NCI-H146 (cell line): ENCODE measurements around the gene SLC9A3.

Source experiments
- DNase-seq: peaks from one replicate; lab custom pipeline; 2025; lab: John Stamatoyannopoulos, UW

SLC9A3 gene

DNA sequence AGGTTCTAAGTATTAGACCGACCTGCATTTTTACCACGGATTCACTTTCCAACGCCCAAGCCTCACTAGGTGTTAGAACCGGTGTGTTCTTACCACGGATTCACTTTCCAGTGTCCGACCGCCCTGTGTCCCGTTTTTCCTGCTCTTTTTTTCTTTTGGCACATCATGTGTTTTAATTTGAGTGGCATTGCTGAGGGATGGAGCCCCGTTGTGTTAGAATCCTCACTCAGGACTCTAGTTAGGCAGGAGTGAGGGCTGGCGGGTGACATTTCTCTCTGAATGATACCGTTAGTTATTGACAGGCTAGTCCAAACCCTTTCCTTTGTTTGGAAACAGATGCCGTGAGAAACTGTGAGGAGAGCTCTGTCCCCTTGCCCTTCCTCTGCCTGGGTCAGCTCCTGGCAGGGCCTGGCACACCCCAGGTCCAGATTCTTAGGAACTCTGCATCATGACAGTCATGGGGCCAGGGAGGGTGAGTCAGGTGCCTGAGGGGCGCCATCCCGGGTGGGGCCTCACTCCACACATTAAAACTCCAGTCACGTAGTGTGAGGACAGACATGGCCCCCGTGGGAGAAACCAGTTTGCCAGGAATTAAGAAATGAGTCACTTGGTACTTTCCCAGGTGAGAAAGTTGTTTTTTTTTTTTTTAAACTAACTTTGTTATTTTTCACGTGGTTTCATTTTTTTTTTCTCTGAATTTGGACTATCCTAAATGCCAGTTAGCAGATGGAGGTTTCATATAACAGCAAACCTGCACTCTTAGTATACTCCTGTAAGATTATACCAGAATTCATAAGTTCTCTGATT lies 65.5 kb downstream of the SLC9A3 start:
- DNase-seq: no peak

DNA sequence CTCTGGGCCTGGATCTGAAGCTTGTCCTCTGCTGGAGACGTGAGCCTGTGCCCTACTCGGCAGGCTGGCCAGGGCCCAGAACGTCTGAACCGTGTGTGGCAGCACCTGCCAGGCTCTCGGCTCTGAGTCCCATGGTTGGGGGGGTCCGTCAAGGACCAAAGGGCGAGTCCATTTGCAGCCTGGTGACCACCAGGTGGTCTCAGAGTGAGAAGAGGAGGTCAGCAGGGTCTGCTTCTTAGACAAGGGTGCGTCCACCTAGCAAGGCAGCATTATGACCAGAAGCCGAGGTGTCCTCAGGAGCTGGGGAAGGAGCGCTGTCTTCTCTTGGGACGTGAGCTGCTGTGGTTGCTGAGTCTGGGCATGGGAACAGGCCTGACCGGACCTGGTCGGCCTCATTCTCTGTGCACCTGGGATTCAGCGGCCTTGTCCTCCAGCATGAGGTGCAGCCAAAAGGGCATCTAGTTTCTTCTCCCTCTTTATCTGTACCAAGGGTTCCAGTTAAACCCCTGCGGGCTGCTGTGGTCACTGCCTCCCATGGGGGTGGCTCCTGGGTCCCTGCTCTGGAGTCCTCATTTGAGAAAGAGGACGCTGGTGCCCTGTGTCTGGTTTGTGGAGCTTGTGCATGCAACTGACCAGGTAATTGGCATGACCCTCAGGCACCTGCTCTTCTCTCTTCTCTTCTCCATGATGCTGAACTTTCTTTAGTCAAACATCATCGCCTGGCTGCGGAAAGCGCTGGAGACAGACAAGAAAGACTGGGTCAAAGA lies 66.9 kb downstream of the SLC9A3 start:
- no peak for DNase-seq

DNA sequence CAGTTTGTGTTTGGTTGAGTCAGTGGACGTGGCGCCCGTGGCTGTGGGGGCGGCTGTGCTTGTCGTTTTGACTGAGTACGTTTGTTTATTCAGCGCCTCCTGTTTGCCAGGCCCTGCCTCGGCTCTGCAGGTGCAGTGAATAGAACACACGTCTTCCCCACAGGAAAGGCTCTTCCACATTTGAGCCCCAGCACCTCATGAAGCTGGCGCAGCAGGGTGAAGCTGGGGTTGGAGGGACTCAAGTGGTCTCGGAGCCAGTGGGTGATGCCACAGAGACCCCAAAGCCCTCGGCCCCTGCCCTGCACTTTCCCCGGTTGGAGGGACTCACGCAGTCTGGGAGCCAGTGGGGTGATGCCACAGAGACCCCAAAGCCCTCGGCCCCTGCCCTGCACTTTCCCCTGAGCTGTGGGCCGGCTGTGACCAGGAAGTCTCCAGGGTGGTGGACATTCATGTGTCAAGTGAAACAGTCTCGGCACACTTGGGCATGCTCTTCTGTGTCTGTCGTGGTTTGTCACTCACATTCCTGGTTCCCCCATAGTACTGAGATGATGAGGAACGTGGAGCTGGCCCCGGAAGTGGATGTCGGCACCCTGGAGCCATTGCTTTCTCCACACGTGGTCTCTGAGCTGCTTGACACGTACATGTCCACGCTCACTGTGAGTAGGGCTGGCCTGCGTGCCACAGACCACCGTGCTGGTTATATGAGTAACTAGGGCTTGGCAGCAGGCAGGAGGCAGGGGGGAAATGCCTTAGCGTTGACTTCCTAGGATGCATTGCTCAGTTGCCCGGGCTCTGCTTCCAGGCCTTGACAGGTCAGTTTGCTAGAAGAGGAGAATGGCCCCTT lies 67.7 kb downstream of the SLC9A3 start:
- no peak for DNase-seq

DNA sequence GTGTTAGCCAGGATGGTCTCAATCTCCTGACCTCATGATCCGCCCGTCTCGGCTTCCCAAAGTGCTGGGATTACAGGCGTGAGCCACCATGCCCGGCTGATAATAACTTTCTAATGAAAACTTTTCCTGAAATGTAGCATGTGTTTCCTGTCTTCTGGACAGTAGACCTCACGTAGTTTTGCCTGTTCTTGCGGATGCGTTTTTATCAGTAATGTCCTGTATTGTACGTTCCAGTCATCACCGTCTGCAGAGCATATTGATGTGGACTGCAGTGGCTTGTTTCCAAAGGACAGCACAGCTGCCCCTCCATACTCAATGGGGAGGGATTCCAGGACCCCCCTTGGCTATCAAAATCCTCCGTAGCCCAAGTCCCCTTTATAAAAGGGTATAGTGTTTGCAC lies 68.4 kb downstream of the SLC9A3 start:
- no peak for DNase-seq

DNA sequence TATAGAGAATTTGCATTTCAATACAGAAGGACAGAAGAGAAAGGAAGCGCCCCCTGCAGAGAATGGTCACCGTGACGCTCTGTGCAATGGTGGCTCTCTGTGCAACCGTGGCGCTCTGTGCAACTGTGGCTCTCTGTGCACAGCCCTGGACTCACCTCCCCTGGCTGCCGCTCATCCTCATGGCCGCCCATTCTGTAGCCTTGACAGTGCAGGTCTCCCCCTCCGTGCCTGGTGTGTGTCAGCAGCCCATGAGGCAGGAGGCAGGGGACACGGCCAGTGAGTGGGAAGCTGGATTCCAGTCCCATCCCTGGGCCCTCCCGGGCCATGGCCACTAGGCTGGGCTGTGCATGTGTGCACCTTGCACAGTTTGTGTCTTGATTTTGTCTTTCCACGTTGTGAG lies 69.3 kb downstream of the SLC9A3 start:
- DNase-seq: no peak

DNA sequence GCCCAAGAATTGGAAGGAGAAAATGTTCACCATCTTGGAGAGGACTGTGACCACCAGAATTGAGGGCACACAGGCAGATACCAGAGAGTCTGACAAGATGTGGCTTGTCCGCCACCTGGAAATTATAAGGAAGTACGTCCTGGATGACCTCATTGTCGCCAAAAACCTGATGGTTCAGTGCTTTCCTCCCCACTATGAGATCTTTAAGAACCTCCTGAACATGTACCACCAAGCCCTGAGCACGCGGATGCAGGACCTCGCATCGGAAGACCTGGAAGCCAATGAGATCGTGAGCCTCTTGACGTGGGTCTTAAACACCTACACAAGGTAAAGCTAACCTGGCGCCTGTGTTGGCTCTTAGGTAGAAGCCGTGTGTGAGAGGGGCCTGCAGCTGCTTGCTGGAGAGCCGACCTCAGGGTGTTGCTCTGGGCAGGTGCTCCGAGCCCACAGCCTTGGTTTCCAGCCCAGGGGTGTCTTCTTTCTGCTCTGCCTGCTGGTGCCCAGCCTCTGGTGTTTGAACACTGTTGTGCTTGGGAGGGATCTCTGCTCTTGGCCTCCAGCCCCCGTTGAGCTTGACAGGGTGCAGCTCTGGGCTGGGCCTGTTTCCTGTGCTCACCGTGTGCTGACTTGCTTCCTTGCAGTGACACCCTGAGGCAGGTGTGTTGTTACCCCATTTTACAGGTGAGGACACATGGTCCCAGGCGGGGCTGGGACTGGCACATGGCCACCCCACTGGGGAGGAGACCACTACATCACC lies 70.3 kb downstream of the SLC9A3 start:
- no peak for DNase-seq

DNA sequence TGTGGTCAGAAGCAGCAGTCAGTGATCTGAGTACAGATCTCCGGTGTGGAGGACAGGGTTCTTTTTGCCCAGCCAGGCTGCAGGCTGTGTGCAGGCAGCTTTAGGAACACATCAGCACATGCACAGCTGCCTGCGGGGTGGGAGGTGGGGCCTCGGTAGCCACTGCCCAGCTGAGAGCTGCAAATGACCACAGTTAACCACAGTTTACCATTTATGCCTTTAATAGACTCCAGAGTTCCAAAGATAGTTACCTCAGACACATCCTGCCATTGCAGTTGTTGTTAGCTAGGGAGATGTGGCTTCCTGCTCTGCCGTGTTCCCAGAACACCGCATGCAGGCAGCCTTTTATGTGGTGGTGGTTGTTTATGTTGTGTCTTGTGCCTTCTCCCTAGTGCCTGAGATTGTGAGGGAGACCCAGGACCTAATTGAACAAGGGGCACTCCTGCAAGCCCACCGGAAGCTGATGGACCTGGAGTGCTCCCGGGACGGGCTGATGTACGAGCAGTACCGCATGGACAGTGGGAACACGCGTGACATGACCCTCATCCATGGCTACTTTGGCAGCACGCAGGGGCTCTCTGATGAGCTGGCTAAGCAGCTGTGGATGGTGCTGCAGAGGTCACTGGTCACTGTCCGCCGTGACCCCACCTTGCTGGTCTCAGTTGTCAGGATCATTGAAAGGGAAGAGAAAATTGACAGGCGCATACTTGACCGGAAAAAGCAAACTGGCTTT lies 71.1 kb downstream of the SLC9A3 start:
- DNase-seq: no peak

DNA sequence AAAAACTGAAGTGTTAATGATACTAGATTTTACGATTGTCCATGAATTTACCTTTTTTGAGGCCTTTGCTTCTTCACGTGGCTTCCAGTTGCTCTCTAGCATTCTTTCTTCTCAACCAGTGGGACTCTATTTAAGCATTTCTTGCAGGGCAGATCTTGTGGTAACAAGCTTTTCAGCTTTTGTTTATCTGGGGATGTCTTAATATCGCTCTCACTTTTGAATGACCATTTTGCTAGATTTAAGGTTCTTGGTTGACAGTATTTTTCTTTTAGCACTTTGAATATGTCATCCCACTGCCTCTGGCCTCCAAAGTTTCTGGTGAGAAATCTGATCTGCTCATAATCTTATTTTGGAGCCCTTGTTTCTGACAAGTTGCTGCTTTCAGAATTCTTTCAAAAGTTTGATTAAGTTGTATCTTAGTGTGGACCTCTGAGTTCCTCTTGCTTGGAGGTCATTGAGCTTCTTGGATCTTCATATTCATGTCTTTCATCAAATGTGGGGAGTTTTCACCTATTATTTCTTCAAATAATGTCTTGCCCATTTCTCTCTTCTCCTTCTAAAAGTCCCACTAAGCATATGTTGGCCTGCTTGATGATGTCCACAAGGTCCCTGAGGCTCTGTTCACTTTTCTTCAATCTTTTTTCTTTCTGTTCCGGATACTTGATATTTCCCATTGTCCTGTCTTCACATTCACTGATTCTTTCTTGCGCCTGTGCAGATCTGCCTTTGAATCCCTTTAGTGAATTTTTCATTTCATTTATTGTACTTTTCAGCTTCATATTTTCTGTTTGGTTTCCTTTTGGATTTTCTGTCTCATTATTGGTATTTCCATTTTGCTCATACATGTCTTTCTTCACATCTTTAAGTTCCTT lies 72.4 kb downstream of the SLC9A3 start:
- DNase-seq: no peak

DNA sequence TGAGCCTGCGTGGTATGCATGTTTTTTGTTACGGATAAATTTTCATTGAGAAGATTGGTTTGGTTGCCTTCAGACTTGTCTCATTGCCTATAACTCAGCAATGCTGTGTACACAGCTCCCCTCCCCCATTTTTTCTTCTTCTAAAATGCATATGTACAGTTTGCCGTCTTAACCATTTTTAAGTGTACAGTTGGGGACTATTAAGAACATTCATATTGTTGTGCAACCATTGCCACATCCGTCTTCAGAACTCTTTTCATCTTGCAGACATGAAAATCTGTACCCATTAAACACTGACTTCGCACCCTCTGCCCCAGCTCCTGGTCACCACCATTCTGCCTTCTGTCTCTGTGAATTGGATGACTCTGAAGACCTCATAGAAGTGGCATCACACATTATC lies 75.1 kb downstream of the SLC9A3 start:
- no peak for DNase-seq

DNA sequence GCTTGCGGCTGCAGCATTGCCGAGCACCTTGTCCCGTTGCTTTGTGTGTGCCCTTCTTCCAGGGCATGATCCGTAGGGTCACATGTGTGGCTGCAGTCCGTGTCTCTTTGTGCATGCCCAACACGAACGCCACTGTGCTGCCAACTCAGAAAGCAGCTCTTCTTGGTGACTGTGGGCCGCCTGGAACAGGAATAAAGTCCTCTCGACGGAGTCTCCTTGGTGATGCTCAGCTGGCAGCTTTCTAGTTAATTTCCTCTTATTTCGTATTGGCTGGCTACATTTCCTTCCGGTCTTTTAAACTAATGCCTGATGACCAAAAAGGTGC lies 75.5 kb downstream of the SLC9A3 start:
- DNase-seq: no peak

DNA sequence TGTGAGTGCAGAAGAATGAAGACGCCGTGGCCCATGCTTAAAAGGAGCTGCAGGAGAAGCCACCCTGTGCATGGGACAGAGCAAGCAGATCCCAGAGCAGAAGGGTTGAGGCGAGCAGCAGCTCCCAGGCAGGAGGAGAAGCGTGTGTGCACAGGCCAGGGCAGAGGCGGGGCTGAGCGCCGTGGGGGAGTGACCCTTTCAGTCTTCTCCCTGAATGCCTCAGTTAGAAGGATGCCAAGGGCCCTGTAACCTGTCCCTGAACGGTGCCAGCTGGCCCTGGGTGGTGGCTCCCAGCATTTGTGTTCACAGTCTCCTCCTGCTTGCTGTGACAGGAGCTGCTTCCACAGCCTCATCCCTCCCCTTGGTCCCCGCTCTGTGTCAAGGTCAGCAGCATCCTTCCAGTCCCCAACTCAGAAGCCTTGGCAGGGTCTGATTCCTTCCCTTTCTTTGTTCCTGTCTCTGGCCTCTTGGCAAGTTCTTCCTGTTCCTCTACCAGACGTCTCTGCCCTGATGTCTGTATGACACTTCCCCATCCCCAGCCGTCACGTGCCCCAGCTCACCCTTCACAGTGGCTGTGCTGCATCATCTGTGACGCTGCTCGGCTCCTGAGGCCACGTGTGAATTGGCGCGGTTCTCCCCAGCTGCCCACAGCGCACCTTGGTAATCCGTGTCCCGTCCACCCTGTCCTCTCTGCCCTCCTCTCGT lies 76.0 kb downstream of the SLC9A3 start:
- no peak for DNase-seq

DNA sequence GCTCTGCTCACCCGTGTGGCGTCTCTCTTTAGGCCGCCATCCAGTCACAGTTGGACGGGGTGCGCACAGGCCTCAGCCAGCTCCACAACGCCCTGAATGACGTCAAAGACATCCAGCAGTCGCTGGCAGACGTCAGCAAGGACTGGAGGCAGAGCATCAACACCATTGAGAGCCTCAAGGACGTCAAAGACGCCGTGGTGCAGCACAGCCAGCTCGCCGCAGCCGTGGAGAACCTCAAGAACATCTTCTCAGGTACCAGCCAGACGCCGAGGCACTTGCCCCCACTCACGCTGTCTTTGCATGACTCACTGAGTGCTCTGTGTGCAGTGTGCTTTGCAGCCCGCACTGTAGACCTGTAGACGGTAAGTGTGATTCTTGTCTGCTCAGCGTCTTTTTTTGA lies 76.7 kb downstream of the SLC9A3 start:
- no peak for DNase-seq

DNA sequence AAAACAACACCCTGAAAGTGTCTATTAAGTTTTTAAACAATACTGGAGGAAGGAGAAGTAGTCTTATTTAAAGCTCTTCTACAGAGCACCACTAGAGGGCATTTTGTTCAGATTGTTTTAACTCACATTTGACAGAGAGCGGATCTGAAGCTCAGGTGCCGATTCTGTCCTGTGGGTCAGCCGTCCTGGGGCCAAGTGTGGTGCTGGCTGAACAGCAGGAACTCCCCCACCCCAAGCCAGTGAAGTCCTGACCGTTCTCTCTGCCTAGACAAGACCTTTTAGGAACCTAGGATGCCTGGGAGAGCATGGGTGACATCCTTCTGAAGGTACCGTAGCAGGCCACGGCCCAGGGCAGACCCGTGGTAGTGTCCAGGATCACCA lies 77.4 kb downstream of the SLC9A3 start:
- peak; percentile 38 for DNase-seq

DNA sequence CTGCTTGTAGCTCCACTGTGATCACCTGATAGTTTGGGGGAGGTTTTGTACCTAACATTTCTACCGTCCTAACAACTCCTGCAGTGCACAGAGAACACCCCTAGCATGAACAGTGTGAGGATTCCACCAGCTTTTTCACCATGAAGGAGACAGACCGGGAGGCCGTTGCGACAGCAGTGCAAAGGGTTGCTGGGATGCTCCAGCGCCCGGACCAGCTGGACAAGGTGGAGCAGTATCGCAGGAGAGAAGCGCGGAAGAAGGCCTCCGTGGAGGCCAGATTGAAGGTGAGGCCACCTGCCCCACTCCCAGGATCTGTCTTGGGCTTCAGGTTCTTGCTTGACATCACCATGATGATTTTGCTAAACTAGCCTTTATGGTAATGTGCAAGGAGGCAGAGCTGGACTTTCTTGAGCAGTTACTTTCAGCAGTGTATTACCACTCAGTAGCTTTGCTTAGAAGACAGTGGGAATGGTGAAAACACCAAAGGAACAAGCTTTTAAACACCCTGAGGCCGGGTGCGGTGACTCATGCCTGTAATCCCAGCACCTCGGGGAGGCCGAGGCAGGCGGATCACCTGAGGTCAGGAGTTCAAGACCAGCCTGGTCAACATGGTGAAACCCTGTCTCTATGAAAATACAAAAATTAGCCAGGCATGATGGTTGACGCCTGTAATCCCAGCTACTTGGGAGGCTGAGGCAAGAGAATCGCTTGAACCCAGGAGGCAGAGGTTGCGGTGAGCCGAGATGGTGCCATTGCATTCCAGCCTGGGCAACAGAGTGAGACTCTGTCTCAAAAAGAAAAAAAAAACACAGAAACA lies 78.0 kb downstream of the SLC9A3 start:
- DNase-seq: no peak

DNA sequence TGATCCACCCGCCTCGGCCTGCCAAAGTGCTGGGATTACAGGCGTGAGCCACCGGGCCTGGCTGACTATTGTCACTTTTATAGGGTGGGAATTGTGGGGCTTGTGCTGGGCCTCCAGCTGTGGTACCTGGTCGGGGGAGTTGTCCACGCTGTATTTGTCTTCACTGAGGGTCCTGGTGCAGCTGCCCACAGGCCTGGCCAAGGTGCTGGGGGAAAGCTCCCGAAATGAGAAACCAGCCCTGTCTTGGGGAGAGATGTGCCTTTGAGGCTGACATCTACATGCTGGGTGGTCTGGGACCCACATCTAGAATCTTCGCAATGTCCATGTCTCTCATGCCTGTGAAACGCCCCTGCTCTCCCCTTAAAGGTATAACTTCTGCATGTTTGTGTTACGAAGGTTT lies 78.7 kb downstream of the SLC9A3 start:
- DNase-seq: no peak

DNA sequence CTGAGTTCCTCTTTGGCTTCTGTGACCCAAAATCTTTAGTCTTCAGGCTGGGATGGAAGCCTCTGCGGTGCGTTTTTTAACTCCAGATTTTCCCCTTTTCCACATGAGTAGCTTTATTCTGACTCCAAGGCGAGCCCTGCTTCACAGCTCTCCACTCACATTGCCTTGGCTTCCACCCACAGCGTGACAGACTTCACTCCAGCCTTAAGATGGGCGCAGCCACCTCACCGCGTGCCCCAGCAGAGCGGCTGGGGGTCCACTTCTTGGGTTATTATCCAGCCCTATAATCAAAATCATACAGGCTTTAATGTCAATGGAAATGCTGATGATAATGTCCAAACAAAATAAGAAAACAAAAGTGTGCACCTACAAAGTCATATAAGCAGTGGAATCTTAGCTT lies 80.0 kb downstream of the SLC9A3 start:
- DNase-seq: no peak

DNA sequence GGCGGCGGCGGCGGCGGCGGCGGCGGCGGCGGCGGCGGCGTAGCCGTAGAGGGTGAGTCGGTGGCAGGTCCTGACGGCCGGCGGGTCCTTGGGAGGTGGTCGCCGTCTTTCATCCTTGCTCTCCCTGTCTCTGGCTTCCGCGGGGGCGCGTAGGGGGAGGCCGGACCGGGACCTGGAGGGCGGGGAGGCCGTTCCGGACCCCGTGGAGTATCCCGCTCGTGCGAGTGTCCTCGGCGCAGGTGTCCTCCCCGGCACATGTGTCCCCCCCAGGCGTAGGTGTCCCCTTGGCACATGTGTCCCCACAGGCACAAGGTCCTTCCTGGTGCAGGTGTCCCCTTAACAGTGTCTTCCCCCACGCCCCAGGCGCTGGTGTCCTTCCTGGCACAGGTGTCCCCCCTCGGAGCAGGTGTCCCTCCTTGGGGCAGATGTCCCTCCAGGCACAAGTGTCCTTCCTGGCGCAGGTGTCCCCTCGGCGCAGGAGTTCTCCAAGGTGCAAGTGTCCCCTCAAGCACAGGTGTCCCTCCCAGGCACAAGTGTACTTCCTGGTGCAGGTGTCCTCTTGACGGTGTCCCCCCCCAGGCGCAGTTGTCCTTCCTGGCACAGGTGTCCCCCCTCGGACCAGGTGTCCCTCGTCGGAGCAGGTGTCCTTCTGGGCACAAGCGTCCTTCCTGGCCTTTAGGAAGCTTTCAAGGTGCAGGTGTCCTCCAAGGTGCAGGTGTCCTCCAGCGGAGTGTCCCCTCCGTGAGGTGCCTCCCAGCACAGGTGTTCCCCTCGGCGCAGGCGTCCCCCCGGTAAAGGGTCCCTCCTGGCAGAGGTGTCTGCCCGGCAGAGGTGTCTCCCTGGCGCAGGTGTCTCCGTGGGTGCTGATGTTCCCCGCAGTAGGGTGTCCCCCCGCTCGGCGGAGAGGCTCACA lies 80.8 kb downstream of the SLC9A3 start:
- peak; percentile 84 for DNase-seq
